H1 (cell line): ENCODE data around the gene CDC42SE2. TPM values are rescaled to one million over a fixed set of nuclear protein-coding genes. Genes with fewer than 3 reads are reported as not detected.
"Not testable (repeated sequence)": the region's sequence is repeated elsewhere in the genome, so short reads cannot be mapped to it uniquely, and the experiment has no call there.

Source experiments
- CTCF ChIA-PET: fragments of 300-600 bp; sonication (Branson Sonifier 250); formaldehyde crosslinking; loops from one replicate; lab custom pipeline; 2021; ENCODE audit not compliant: partially characterized antibody; lab: Charles Lee
- POLR2A ChIA-PET: fragments of 300-600 bp; sonication (Branson Sonifier 250); formaldehyde crosslinking; loops from one replicate; lab custom pipeline; 2021; ENCODE audit warnings: inconsistent platforms; ENCODE audit not compliant: partially characterized antibody; lab: Charles Lee
- DNase-seq, 2 experiments: peaks; one replicate each; pipeline versions ENCODE4 v3.0.0 to v3.0.0-alpha.2; 2010 to 2022; ENCODE audit warnings: low spot score in 2 of 2, low read depth in 1 of 2, mixed read lengths in 1 of 2
- FAIRE-seq: peaks from 2 replicates; lab custom pipeline; 2011; peaks lifted over from hg19 to GRCh38; lab: Jason Lieb, UNC
- H2AFZ ChIP-seq: 2 replicates; pipeline ENCODE4 v1.8.1; 2012; ENCODE audit warnings: low read length, inconsistent platforms
- H2AK5ac ChIP-seq: 2 replicates; pipeline ENCODE4 v1.6.1; 2013; ENCODE audit warnings: low read depth, low read length
- H2BK120ac ChIP-seq: replicated peaks from 2 replicates; pipeline ENCODE3; 2013; ENCODE audit warnings: low read depth, low read length, inconsistent platforms
- H2BK12ac ChIP-seq: 2 replicates; pipeline ENCODE4 v1.6.1; 2013; ENCODE audit warnings: low read depth, low read length
- H2BK15ac ChIP-seq: 2 replicates; pipeline ENCODE4 v1.6.1; 2013; ENCODE audit warnings: low read length
- H2BK20ac ChIP-seq: 2 replicates; pipeline ENCODE4 v1.6.1; 2013; ENCODE audit warnings: low read length
- H2BK5ac ChIP-seq: 2 replicates; pipeline ENCODE4 v1.6.1; 2013; ENCODE audit warnings: low read depth, low read length
- H3K14ac ChIP-seq: 2 replicates; pipeline ENCODE4 v1.6.1; 2013; ENCODE audit warnings: inconsistent platforms; ENCODE audit not compliant: insufficient read length
- H3K18ac ChIP-seq: 2 replicates; pipeline ENCODE4 v1.6.1; 2013; ENCODE audit warnings: low read length; ENCODE audit errors: extremely low read depth
- H3K23ac ChIP-seq: 2 replicates; pipeline ENCODE4 v1.6.1; 2013; ENCODE audit warnings: inconsistent platforms; ENCODE audit not compliant: insufficient read length
- H3K23me2 ChIP-seq: 2 replicates; pipeline ENCODE4 v1.6.1; 2013; ENCODE audit warnings: low read depth, low read length
- H3K27ac ChIP-seq: 2 replicates; pipeline ENCODE4 v1.6.1; 2011; ENCODE audit warnings: low read depth, low read length, inconsistent platforms
- H3K27me3 ChIP-seq, 4 experiments: replicated peaks in 1 of 4; 1 replicate in 1 of 4; 2 replicates in 3 of 4; pipeline versions ENCODE4 v1.6.1 to v1.8.1; 2011 to 2013; ENCODE audit warnings: low read length in 3 of 4, mild to moderate bottlenecking in 3 of 4, inconsistent platforms in 2 of 4, mixed read lengths in 2 of 4, moderate library complexity in 1 of 4; ENCODE audit not compliant: control insufficient read depth in 3 of 4, insufficient read depth in 3 of 4; ENCODE audit errors: extremely low read depth in 1 of 4
- H3K36me3 ChIP-seq, 4 experiments: 2 replicates each; pipeline versions ENCODE4 v1.6.1 to v1.8.1; 2011 to 2013; ENCODE audit warnings: mild to moderate bottlenecking in 4 of 4, low read length in 3 of 4, moderate library complexity in 2 of 4, control low read depth in 1 of 4, inconsistent platforms in 1 of 4; ENCODE audit not compliant: insufficient read depth in 4 of 4, control insufficient read depth in 2 of 4
- H3K4ac ChIP-seq: replicated peaks from 2 replicates; pipeline ENCODE3; 2013; ENCODE audit warnings: low read length, low read depth, mixed read lengths, inconsistent platforms; ENCODE audit not compliant: insufficient read length
- H3K4me1 ChIP-seq, 4 experiments: replicated peaks in 1 of 4; 1 replicate in 1 of 4; 2 replicates in 3 of 4; pipeline versions ENCODE4 v1.6.1 to v1.8.1; 2011 to 2013; ENCODE audit warnings: low read length in 3 of 4, inconsistent platforms in 2 of 4, mixed read lengths in 1 of 4; ENCODE audit not compliant: insufficient read depth in 4 of 4, control insufficient read depth in 3 of 4
- H3K4me2 ChIP-seq, 2 experiments: 2 replicates each; pipeline versions ENCODE4 v1.6.1 to v1.8.1; 2011 to 2013; ENCODE audit warnings: low read depth in 2 of 2, low read length in 2 of 2, control low read depth in 1 of 2, inconsistent platforms in 1 of 2, mild to moderate bottlenecking in 1 of 2; ENCODE audit not compliant: insufficient read depth in 1 of 2
- H3K4me3 ChIP-seq, 4 experiments: fragments of 200-600, 300-600 bp in 1 of 4; sonication (generic), shearing (Covaris generic), sonication (Bioruptor Twin) in 1 of 4; 2 replicates each; pipeline versions ENCODE4 v1.5.1 to v1.8.1; 2011 to 2016; ENCODE audit warnings: low read length in 4 of 4, low read depth in 3 of 4, control low read depth in 2 of 4, inconsistent platforms in 2 of 4, mild to moderate bottlenecking in 2 of 4, mixed read lengths in 1 of 4, moderate library complexity in 1 of 4; ENCODE audit not compliant: insufficient read depth in 2 of 4; ENCODE audit errors: extremely low read depth in 1 of 4
- H3K56ac ChIP-seq: replicated peaks from 2 replicates; pipeline ENCODE3; 2013; ENCODE audit warnings: low read depth, mild to moderate bottlenecking, mixed read lengths, low read length, inconsistent platforms; ENCODE audit not compliant: insufficient read length
- H3K79me1 ChIP-seq: 2 replicates; pipeline ENCODE4 v1.6.1; 2013; ENCODE audit warnings: low read depth, low read length, control low read depth
- H3K79me2 ChIP-seq, 2 experiments: 2 replicates each; pipeline versions ENCODE4 v1.6.1 to v1.8.1; 2012 to 2013; ENCODE audit warnings: low read length in 2 of 2, mild to moderate bottlenecking in 2 of 2, inconsistent platforms in 1 of 2; ENCODE audit not compliant: insufficient read depth in 2 of 2, control insufficient read depth in 1 of 2
- H3K9ac ChIP-seq, 4 experiments: replicated peaks in 1 of 4; 1 replicate in 1 of 4; 2 replicates in 3 of 4; pipeline versions ENCODE4 v1.6.1 to v1.8.1; 2011 to 2013; ENCODE audit warnings: low read depth in 3 of 4, low read length in 3 of 4, control low read depth in 2 of 4, mild to moderate bottlenecking in 2 of 4, moderate library complexity in 2 of 4, inconsistent platforms in 1 of 4; ENCODE audit errors: extremely low read depth in 1 of 4
- H3K9me3 ChIP-seq, 2 experiments: 2 replicates each; pipeline versions ENCODE4 v1.6.1 to v1.8.1; 2012 to 2013; ENCODE audit warnings: mild to moderate bottlenecking in 2 of 2, moderate library complexity in 2 of 2, control low read depth in 1 of 2, inconsistent platforms in 1 of 2, low read depth in 1 of 2, low read length in 1 of 2, mixed read lengths in 1 of 2; ENCODE audit not compliant: insufficient read depth in 2 of 2
- H4K20me1 ChIP-seq, 2 experiments: replicated peaks in 1 of 2; 2 replicates each; pipeline versions ENCODE3 to v1.8.1; 2011 to 2013; ENCODE audit warnings: inconsistent platforms in 2 of 2, low read length in 2 of 2, mild to moderate bottlenecking in 1 of 2; ENCODE audit not compliant: insufficient read depth in 2 of 2, control insufficient read depth in 1 of 2
- H4K5ac ChIP-seq: 2 replicates; pipeline ENCODE4 v1.6.1; 2013; ENCODE audit warnings: low read length, low read depth, mixed read lengths, inconsistent platforms; ENCODE audit not compliant: insufficient read length
- H4K8ac ChIP-seq: 2 replicates; pipeline ENCODE4 v1.8.0; 2013; ENCODE audit warnings: mild to moderate bottlenecking, moderate library complexity, low read length, inconsistent platforms; ENCODE audit not compliant: insufficient read depth; ENCODE audit errors: extremely low read depth
- H4K91ac ChIP-seq: replicated peaks from 2 replicates; pipeline ENCODE3; 2013; ENCODE audit warnings: low read length, mixed read lengths, inconsistent platforms; ENCODE audit not compliant: insufficient read length
- HDAC6 ChIP-seq: IDR thresholded peaks from one replicate; pipeline ENCODE4 v1.7.1; 2012; ENCODE audit warnings: low read depth, mild to moderate bottlenecking, inconsistent platforms, low read length, moderate library complexity
- KDM4A ChIP-seq: IDR thresholded peaks from one replicate; pipeline ENCODE4 v1.7.1; 2012; ENCODE audit warnings: low read depth, mild to moderate bottlenecking, moderate library complexity, low read length, inconsistent platforms; ENCODE audit not compliant: severe bottlenecking
- WGBS, 2 experiments: shearing (Covaris generic) in 1 of 2; methylation state at CpG; one replicate each; pipeline versions ENCODE4 v1.1.6 to v1.1.7; 2013 to 2015; ENCODE audit warnings: low lambda C conversion rate in 2 of 2, mixed read lengths in 2 of 2, inconsistent platforms in 1 of 2, low coverage in 1 of 2, missing lambda C conversion rate in 1 of 2; ENCODE audit not compliant: insufficient replicate concordance in 2 of 2, insufficient coverage in 1 of 2, insufficient read length in 1 of 2; ENCODE audit errors: extremely low coverage in 1 of 2, missing lambda C conversion rate in 1 of 2; 5-methylcytosine and 5-hydroxymethylcytosine counted together
- polyA plus RNA-seq, 7 experiments: library from polyadenylated mRNA; depleted of rRNA in 3 of 7; stranded (reverse) in 5 of 7; unstranded in 2 of 7; fragments of >200 nt in 5 of 7; fragments of 200-250 nt in 2 of 7; gene quantifications; 1 replicate in 5 of 7; 2 replicates in 1 of 7; 4 replicates in 1 of 7; pipeline versions ENCODE4 v1.2.1 to v1.2.3, GENCODE V29; 2011 to 2013; ENCODE audit warnings: missing spikeins in 2 of 7, mixed read lengths in 2 of 7
- total RNA-seq: library from RNA; stranded (reverse); fragmentation: NEBNext Ultra II Directional; extraction: Animal tissue kit (Norgen Biotek cat#: 25700); gene quantifications from 2 replicates; pipeline ENCODE4 v1.2.1, GENCODE V29; 2021

Gene CDC42SE2
- total and polyA plus RNA-seq, 2 of the 8 experiments (the other 6 are each of a cell fraction or from before 2014, with no cell fraction given): 16.7 to 30.8 TPM

DNA sequence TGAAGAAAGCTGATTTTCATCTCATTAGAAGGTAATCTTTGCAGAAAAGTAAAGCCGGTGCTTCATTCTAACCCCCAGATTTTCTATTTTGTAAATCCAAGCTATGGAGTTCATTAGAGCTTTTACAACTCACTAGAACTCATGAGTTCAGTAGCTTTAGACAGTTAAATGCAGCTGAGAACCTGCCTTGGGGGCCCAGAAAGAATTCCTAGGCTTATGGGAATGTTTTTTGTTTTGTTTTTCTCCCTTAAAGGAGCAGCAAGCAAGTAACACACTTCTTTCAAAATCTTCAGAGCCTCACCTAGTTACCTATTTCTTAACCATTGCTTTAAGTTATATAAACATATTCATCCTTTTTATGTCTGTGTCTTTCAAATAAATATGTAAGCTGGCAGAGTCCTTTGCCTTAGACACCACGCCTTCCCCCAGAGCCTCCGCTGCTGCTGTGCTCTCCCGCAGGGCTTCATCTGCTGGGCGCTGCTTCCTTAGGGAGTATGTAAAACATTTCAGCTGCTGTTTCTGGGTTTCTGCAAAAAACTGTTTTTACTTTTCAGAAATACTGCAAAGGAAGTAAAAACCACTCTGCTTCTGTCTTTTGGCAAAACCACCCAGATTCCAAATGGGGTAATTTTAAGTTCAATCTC is 132.9 kb downstream of the CDC42SE2 start (continued):
- TF ChIP-seq HDAC6: no peak
- TF ChIP-seq KDM4A: no peak

DNA sequence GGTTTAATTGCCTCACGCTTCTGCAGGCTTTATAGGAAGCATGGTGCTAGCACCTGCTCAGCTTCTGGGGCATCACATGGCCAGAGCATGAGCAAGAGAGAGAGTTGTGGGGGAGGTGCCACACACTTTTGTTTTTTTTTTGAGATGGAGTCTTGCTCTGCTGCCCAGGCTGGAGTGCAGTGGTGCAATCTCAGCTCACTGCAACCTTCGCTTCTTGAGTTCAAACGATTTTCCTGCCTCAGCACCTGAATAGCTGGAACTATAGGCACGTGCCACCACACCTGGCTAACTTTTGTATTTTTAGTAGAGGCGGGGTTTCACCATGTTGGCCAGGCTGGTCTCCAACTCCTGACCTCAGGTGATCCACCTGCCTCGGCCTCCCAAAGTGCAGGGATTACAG is 135.2 kb downstream of the CDC42SE2 start:
- H2BK120ac ChIP-seq: not testable (repeated sequence)

More for the DNA sequence above, 135.2 kb downstream of the CDC42SE2 start:
- H4K8ac ChIP-seq, H2AK5ac ChIP-seq, H3K56ac ChIP-seq, H3K4me2 ChIP-seq, H3K27me3 ChIP-seq, FAIRE-seq, H3K9ac ChIP-seq, H3K4me3 ChIP-seq, H3K9me3 ChIP-seq, H3K79me1 ChIP-seq, H4K5ac ChIP-seq, CTCF ChIA-PET, H2AFZ ChIP-seq, H2BK20ac ChIP-seq, H3K23ac ChIP-seq, H3K23me2 ChIP-seq, H4K20me1 ChIP-seq, H3K79me2 ChIP-seq, H4K91ac ChIP-seq, H3K4ac ChIP-seq, H3K27ac ChIP-seq, DNase-seq, H2BK15ac ChIP-seq, H2BK5ac ChIP-seq, H2BK12ac ChIP-seq, H3K4me1 ChIP-seq, H3K14ac ChIP-seq, POLR2A ChIA-PET, H3K18ac ChIP-seq: not testable (repeated sequence)
- 93% methylated on average over 6 of the region's 6 CpGs; no CpG with 5 or more reads in 1 of the 2 experiments for WGBS, 2 experiments
- peaks cover 0 to 13% (median 4%) of the 10 kb centered on the region in 4 experiments; a peak in 5 of 8 replicates for H3K36me3 ChIP-seq
